Central memory CD8-positive, alpha-beta T cell (primary cell): ENCODE results near the gene LIME1.

Experiments
- ATAC-seq: fragments of 150-1000 bp; cut with Tn5 transposase; replicated peaks from 2 replicates; pipeline ENCODE4 v1.10.0; 2022; ENCODE audit warnings: mild to moderate bottlenecking, moderate FRiP score, moderate number of reproducible peaks; ENCODE audit not compliant: poor library complexity, severe bottlenecking; ENCODE audit errors: extremely low read depth
- DNase-seq, 2 donors: peaks; one replicate each; pipeline ENCODE4 v3.0.0; 2021; ENCODE audit warnings: low spot score in 2 of 2
- H3K27ac Mint-ChIP-seq: one replicate; pipeline ENCODE4 v1.8.0; 2022; ENCODE audit warnings: low read depth, mild to moderate bottlenecking, moderate library complexity, mixed read lengths
- H3K27me3 Mint-ChIP-seq: one replicate; pipeline ENCODE4 v1.8.0; 2022; ENCODE audit warnings: mixed read lengths
- H3K36me3 Mint-ChIP-seq: one replicate; pipeline ENCODE4 v1.8.0; 2022; ENCODE audit warnings: mild to moderate bottlenecking, moderate library complexity, mixed read lengths; ENCODE audit not compliant: insufficient read depth
- H3K4me1 Mint-ChIP-seq: one replicate; pipeline ENCODE4 v1.8.0; 2022; ENCODE audit warnings: mixed read lengths
- H3K4me3 Mint-ChIP-seq: one replicate; pipeline ENCODE4 v1.8.0; 2022; ENCODE audit warnings: mild to moderate bottlenecking, moderate library complexity, mixed read lengths
- H3K9me3 Mint-ChIP-seq: one replicate; pipeline ENCODE4 v1.8.0; 2022; ENCODE audit warnings: mixed read lengths

Gene LIME1

DNA sequence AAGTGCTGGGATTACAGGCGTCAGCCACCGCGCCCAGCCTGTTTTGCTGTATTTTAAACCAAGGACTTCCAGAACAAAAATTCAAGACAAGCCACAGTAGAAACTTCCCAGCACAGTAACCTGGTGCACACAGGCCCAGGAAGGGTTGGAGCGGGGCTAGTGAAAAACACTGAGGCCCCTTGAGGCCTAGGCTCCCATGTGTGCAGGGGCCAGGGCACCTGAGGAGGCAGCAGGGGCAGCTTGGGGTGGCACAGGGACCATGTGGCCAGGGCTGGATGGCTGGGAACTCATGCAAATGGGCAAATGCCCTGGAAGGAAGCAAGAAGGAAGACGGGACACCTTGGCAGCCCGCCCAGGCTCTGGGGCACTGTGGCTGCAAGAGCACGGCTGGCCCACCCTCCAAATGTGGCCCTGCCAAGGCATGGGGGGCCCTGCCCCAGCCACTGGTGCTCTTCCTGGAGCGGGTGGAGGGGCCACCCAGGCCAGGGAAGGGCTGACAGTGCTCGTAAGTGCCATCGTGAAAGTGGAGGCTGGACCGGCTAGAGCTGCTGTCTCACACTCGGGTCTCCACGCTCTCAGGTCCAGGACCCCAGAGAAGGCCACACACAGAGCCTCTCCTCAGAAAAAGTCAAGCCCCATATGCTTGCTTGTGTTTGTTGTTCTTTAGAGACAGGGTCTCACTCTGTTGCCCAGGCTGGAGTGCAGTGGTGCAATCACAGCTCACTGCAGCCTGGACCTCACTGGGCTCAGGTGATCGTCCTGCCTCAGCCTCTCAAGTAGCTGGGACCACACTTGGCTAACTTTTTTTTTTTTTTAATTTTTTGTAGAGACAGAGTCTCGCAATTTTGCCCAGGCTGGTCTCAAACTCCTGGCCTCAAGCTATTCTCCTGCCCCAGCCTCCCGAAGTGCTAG lies 13.4 kb downstream of the LIME1 start:
- no peaks in the 10 kb centered on the region for H3K9me3 Mint-ChIP-seq
- H3K27me3 Mint-ChIP-seq, result no peaks in the 10 kb centered on the region
- peak overlapping the region; percentile 27 for H3K4me3 Mint-ChIP-seq
- ATAC-seq (no peak), DNase-seq (no peak)
- no peak overlapping the region for H3K27ac Mint-ChIP-seq
- peaks cover 19% of the 10 kb centered on the region for H3K4me1 Mint-ChIP-seq
- peaks cover 3% of the 10 kb centered on the region for H3K36me3 Mint-ChIP-seq

DNA sequence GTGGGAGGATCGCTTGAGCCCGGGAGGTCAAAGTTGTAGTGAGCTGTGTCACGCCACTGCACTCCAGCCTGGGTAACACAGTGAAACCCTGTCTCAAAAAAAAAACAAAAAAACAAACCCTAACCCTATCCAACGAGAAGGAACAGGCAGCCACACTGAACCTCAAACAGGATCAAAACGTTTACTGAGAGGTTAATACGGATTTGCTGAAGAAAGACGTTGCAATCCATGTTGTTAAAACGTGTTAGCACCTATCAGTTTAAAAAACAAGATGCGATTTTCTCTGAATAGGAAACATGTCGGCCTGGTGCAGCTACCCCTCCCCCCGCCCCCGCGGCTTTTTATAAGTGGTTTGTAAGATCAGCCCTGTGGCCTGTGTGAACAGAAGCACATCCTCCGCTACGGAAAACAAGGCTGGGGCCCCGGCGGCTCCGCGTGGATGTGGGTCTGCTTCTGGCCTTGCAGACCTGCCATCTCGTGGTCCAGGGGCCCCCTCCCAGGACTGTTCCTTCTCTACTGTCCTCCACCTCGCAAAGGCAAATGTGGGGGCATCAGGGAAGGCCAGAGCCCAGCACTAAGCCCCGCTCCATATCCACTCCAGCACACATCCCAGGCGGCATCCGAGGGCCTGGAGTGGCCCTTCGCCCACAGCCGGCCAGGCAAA lies 14.5 kb downstream of the LIME1 start:
- H3K4me1 Mint-ChIP-seq, result peaks cover 27% of the 10 kb centered on the region
- H3K4me3 Mint-ChIP-seq, result peak overlapping the region; percentile 67
- peaks cover 3% of the 10 kb centered on the region for H3K36me3 Mint-ChIP-seq
- DNase-seq (peak in 1 of 2 donors; percentile 36), ATAC-seq (peak; percentile 93)
- peak overlapping the region; percentile 70 for H3K27ac Mint-ChIP-seq
- H3K27me3 Mint-ChIP-seq, result no peaks in the 10 kb centered on the region
- no peaks in the 10 kb centered on the region for H3K9me3 Mint-ChIP-seq

DNA sequence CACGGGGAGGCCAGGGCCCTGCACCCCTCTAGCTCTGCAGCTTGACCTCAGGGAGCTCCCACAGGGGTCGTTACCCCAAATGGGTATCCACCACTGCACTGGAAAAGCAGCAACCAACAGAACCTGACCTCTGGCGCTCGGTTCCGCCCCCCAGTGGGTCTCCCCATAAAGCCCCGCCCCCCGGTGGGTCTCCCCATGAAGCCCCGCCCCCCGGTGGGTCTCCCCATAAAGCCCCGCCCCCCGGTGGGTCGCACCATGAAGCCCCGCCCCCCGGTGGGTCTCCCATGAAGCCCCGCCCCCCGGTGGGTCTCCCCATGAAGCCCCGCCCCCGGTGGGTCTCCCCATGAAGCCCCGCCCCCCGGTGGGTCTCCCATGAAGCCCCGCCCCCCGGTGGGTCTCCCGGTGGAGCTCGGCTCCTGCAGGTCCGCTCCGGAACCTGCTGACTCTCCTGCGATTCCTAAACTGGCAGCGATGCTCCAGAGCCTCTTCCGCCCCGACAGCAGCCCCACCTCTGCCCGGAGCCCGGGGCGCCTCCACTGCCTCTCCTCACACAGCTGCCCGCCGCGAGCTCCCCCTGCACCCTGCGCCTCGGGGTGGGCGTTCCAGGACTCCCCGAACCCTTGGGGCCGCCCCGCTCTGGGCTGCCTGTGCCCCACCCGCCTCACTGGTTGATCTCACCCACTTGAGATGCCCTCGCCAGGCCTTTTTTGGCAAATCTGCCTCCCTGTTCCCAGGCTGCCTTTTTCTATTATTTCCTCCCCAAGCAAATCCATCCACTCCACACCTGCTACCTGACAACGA lies 15.2 kb downstream of the LIME1 start:
- Mint-ChIP-seq H3K4me3 (peak overlapping the region; percentile 67), H3K9me3 (no peaks in the 10 kb centered on the region), H3K27ac (peak overlapping the region; percentile 70), H3K27me3 (no peaks in the 10 kb centered on the region), H3K36me3 (peaks cover 3% of the 10 kb centered on the region), H3K4me1 (peaks cover 34% of the 10 kb centered on the region)
- DNase-seq (no peak), ATAC-seq (no peak)

DNA sequence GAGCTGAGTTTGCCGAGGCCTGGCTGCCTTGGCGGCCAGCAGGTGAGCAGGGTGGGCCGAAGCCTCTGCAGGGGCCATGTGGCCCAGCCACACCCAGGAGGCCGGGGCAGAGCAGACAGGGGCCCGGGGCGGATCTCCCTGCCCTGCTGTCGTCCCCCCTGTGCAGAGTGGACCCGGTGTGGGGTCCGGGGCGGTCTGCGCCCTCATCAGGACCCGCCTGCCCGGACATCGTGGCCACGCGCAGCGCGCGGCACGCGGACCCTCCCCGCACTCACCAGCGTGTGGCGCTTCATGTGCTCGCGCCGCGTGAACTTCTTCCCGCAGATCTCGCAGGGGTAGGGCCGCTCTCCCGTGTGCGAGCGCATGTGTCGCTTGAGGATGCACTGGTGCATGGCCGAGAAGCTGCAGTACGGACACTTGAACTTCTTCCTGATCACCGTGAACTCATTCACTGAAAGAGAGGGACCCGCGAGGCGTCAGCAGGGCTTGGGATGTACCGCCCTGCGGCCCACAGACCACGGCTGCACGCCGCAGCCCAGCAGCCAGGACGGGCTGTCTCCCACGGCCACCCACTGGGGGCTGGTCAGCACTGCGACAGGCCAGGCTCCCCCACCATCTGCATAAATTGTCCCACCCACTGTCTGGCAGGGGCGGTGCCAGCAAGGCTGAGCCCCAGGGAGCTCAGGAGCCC lies 16.1 kb downstream of the LIME1 start:
- Mint-ChIP-seq H3K36me3 (peaks cover 3% of the 10 kb centered on the region), H3K9me3 (no peaks in the 10 kb centered on the region), H3K4me3 (peak overlapping the region; percentile 67), H3K4me1 (peaks cover 43% of the 10 kb centered on the region), H3K27me3 (no peaks in the 10 kb centered on the region), H3K27ac (no peak overlapping the region)
- DNase-seq (no peak), ATAC-seq (no peak)

DNA sequence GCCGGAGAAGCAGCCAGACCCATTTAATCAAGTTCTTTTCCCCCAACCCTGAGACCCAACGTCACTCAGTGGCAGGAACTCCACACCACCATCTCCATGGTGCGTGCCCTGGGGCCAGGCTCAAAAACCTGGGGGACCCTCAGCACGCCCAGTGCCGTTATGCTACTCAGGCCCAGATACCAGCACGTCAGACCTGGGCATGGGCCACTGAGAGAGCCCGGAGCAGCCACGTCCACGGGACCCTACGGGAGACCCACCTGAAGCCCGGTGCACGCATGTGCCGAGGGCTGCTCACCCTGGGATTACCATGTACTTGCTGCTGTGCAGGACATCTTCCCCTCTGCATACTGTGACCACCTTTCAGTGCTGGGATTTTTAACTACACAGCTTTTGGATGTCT lies 16.9 kb downstream of the LIME1 start:
- Mint-ChIP-seq H3K36me3 (peaks cover 3% of the 10 kb centered on the region), H3K4me3 (no peak overlapping the region), H3K9me3 (no peaks in the 10 kb centered on the region), H3K27ac (no peak overlapping the region), H3K4me1 (peaks cover 47% of the 10 kb centered on the region), H3K27me3 (no peaks in the 10 kb centered on the region)
- ATAC-seq (no peak), DNase-seq (no peak)

DNA sequence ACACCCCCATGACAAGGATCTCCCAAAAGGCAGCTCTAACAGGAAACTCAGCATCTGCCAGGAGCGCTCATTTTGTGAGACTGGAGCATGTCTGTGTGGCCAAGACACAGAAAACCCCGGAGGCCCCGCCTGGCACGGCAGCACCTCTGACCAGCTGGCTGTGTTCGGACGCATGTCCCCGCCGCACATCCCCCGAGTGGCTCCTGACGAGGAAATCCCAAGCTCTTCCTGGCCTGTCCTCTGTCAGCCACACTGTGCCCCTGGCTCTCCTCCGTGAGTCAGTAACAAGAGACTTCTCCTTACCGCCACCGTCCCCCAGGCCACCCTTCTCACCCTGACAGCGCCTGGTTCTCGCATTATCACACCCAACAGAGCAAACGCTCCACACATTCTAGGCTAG lies 17.5 kb downstream of the LIME1 start:
- ATAC-seq (no peak), DNase-seq (no peak)
- peaks cover 46% of the 10 kb centered on the region for H3K4me1 Mint-ChIP-seq
- H3K27ac Mint-ChIP-seq, result no peak overlapping the region
- H3K9me3 Mint-ChIP-seq, result no peaks in the 10 kb centered on the region
- H3K36me3 Mint-ChIP-seq, result peaks cover under 1% of the 10 kb centered on the region
- H3K27me3 Mint-ChIP-seq, result no peaks in the 10 kb centered on the region
- no peak overlapping the region for H3K4me3 Mint-ChIP-seq

DNA sequence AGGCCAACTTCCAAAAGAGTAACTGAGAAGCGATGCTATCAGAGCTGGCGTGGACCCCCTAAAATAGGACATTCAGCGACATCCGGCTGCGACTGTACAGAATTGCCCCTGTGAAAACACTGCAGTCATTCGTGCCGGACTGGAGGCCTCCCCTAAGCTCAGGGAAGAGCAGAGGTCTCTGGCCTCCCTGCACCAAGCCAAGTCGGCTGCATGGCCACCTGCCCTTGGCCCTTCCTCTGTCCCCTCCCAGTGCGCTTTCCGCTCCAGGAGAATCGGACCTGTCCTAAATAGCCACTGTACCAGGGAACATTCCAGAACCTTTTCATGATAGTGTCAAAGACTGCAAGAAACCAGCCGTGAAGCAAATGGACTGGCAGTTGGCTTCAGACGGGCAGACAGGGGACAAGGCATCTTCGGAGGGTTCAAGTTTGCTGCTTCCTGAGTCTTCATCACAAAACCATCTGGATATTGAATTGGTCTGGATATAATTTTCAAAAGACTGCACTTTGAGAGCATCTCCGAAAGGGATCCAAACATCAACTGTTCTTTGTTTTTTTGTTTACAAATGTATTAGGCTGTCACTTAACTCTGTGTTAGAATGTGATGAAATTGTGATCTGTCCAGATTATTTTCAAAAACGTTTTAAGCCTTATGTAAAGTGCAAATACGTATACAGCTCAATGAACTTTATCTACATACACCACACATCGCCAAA lies 19.6 kb downstream of the LIME1 start:
- Mint-ChIP-seq H3K4me3 (peak overlapping the region; percentile 31), H3K27ac (peak overlapping the region; percentile 35), H3K36me3 (no peaks in the 10 kb centered on the region), H3K9me3 (no peaks in the 10 kb centered on the region), H3K27me3 (no peaks in the 10 kb centered on the region), H3K4me1 (peaks cover 39% of the 10 kb centered on the region)
- DNase-seq (no peak), ATAC-seq (no peak)

DNA sequence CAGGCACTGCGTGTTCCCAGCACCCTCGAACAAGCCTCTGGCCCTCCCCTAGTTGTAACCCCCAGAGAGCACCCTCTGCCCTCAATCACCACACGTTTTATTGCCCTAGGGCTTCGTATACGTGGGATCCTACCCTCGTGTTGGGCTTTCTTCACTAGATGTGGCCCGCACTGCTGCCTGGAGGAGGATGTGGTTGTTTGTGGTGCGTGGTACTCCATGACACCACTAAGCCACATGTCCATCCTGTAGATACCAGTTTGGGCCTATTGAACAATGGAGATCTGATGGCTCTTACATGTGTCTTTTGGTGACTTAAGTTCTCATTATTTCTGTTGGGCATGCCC lies 20.2 kb downstream of the LIME1 start:
- Mint-ChIP-seq H3K27me3 (no peaks in the 10 kb centered on the region), H3K27ac (peak overlapping the region; percentile 35), H3K4me1 (peaks cover 36% of the 10 kb centered on the region), H3K36me3 (no peaks in the 10 kb centered on the region), H3K9me3 (no peaks in the 10 kb centered on the region), H3K4me3 (peak overlapping the region; percentile 31)
- ATAC-seq (peak; percentile 86), DNase-seq (peak in 1 of 2 donors; percentile 40)

DNA sequence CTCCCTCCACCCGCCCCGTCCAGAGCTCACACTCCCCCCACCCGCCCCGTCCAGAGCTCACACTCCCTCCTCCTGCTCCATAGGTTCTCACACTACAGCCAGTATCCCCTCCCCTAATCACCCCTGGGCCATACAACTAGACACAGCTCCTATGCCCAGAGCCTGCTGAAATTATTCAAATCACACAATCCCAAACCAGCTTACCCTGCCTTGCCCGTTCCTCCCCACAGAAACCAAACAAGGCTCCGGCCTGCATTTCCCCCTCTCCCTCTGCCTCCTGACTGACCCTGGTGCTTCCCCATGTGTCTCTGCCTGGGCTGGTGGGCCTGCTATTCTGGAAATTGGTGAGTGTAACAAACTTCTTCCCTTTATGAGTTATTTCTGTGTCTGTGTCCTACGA lies 21.7 kb downstream of the LIME1 start:
- ATAC-seq, result no peak
- no peak overlapping the region for H3K27ac Mint-ChIP-seq
- no peaks in the 10 kb centered on the region for H3K36me3 Mint-ChIP-seq
- H3K9me3 Mint-ChIP-seq, result no peaks in the 10 kb centered on the region
- H3K4me3 Mint-ChIP-seq, result no peak overlapping the region
- no peak for DNase-seq
- no peaks in the 10 kb centered on the region for H3K27me3 Mint-ChIP-seq
- peaks cover 36% of the 10 kb centered on the region for H3K4me1 Mint-ChIP-seq

DNA sequence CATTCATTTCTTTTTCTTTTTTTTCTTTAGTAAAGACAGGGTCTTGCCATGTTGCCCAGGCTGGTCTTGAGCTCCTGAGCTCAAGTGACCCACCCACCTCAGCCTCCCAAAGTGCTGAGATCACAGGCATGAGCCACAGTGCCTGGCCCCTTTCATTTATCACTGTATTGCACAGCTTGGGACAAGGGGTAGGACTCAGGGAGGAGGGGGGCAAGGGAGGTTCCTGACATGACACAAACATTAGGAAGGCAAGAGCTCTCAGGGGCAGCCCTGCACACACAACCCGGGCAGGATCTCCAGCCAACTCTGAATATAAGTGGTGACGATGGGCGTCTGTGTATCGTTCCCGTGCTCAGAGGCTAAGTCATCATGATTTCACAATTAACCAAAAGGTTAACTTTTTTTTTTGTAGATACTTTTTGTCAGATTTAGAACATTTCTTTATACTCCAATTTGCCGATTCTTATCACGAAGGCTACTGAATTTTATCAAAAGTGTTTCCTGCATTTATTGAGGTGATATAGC lies 23.0 kb downstream of the LIME1 start:
- H3K9me3 Mint-ChIP-seq, result no peaks in the 10 kb centered on the region
- H3K36me3 Mint-ChIP-seq, result no peaks in the 10 kb centered on the region
- no peak overlapping the region for H3K4me3 Mint-ChIP-seq
- no peak for DNase-seq
- H3K27ac Mint-ChIP-seq, result no peak overlapping the region
- H3K4me1 Mint-ChIP-seq, result peaks cover 32% of the 10 kb centered on the region
- no peak for ATAC-seq
- no peaks in the 10 kb centered on the region for H3K27me3 Mint-ChIP-seq

DNA sequence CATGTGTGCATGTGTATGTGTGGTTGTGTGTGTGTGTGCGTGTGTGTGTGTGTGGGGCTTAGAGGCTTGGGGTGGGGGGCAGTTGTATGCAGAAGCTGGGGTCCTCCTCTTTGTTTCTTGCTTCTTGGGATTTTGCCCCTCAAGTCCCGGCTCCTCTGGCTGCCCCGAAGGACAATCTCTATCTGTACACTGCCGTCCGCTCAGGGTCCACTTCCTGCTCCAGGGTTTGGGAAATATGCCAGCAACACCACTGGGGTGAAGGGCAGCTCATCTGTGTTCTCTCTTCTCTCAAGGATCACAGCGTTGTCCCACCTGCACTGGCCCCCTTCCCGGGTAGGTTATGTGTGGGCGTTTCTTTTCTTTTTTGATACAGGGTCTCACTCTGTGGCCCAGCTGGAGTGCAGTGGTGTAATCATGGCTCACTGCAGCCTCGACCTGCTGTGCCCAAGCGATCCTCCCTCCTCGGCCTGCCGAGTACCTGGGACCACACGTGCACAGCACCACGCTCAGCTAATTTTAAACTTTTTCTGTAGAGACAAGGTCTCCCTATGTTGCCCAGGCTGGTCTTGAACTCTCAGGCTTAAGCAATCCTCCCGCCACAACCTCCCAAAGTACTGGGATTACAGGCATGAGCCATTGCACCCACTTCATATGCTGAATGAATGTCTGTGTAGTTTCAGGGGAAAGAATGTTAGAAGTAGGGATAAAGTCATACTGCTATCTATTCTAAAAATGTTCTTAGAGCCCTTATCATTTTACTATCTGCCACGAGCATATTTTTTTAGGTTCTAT lies 28.8 kb downstream of the LIME1 start:
- no peaks in the 10 kb centered on the region for H3K4me1 Mint-ChIP-seq
- no peak overlapping the region for H3K27ac Mint-ChIP-seq
- H3K4me3 Mint-ChIP-seq, result no peak overlapping the region
- DNase-seq, result no peak
- ATAC-seq, result no peak
- no peaks in the 10 kb centered on the region for H3K27me3 Mint-ChIP-seq
- peaks cover 2% of the 10 kb centered on the region for H3K36me3 Mint-ChIP-seq
- no peaks in the 10 kb centered on the region for H3K9me3 Mint-ChIP-seq
